ENCODE results near the gene ZSWIM3. TPM values are rescaled to one million over a fixed set of nuclear protein-coding genes. Genes with fewer than 3 reads are reported as not detected.

ZSWIM3 gene
- total and polyA plus RNA-seq, 2 of the 13 experiments (the other 11 are each of a cell fraction or from before 2014, with no cell fraction given): 5.2 to 5.8 TPM

- TF ChIP-seq GLMP (CRISPR knock-in tag; IDR thresholded peaks at IDR 0.05; ENCODE audit: borderline replicate concordance) (peak; percentile 85; the same call in 1 of the 2 replicates), ZNF3 (CRISPR knock-in tag; IDR thresholded peaks at IDR 0.05) (no peak), ZNF18 (CRISPR knock-in tag; IDR thresholded peaks at IDR 0.05; ENCODE audit: insufficient replicate concordance) (peak; percentile 95), MLX (CRISPR knock-in tag; IDR thresholded peaks at IDR 0.05) (peak; percentile 99), ELF1 (CRISPR knock-in tag; IDR thresholded peaks at IDR 0.05) (peak; percentile 90), ZKSCAN1 (IDR thresholded peaks at IDR 0.05; ENCODE audit: low read length) (no peak), MTA1 (CRISPR knock-in tag; IDR thresholded peaks at IDR 0.05; ENCODE audit: borderline replicate concordance) (peak; percentile 99), ZNF773 (CRISPR knock-in tag; IDR thresholded peaks at IDR 0.05; ENCODE audit: borderline replicate concordance) (peak; percentile 37; the same call in 1 of the 2 replicates), TP53 (CRISPR knock-in tag; conservative IDR thresholded peaks at IDR 0.05) (peak; percentile 91; the same call in 1 of the 2 replicates), NCOR1 (IDR thresholded peaks at IDR 0.05; ENCODE audit: borderline replicate concordance, low read length) (peak; percentile 99), ZNF710 (CRISPR knock-in tag; IDR thresholded peaks at IDR 0.05; ENCODE audit: borderline replicate concordance) (peak; percentile 96; the same call in 1 of the 2 replicates), ZFP36L2 (CRISPR knock-in tag; IDR thresholded peaks at IDR 0.05) (no peak), AHDC1 (CRISPR knock-in tag; IDR thresholded peaks at IDR 0.05; ENCODE audit: borderline replicate concordance) (peak; percentile 66), SP5 (CRISPR knock-in tag; IDR thresholded peaks at IDR 0.05; ENCODE audit: borderline replicate concordance, low read depth) (peak; percentile 99), ZNF891 (CRISPR knock-in tag; IDR thresholded peaks at IDR 0.05) (peak; percentile 94), CEBPG (CRISPR knock-in tag; IDR thresholded peaks at IDR 0.05) (peak; percentile 76), ZNF234 (CRISPR knock-in tag; conservative IDR thresholded peaks at IDR 0.05) (peak; percentile 59; the same call in 1 of the 2 replicates)
Measured at GRCh38 chr20:45890985-45891983, 33.9 kb downstream of the ZSWIM3 start, which contains the start of the genes CTSA and NEURL2 (continued).

All from HepG2 (cell line).